ENCODE data around the gene OR10P1. TPM values are rescaled to one million over a fixed set of nuclear protein-coding genes. Genes with fewer than 3 reads are reported as not detected.

The OR10P1 gene
- total RNA-seq, 1 donor from 2014 or later: not detected

DNA sequence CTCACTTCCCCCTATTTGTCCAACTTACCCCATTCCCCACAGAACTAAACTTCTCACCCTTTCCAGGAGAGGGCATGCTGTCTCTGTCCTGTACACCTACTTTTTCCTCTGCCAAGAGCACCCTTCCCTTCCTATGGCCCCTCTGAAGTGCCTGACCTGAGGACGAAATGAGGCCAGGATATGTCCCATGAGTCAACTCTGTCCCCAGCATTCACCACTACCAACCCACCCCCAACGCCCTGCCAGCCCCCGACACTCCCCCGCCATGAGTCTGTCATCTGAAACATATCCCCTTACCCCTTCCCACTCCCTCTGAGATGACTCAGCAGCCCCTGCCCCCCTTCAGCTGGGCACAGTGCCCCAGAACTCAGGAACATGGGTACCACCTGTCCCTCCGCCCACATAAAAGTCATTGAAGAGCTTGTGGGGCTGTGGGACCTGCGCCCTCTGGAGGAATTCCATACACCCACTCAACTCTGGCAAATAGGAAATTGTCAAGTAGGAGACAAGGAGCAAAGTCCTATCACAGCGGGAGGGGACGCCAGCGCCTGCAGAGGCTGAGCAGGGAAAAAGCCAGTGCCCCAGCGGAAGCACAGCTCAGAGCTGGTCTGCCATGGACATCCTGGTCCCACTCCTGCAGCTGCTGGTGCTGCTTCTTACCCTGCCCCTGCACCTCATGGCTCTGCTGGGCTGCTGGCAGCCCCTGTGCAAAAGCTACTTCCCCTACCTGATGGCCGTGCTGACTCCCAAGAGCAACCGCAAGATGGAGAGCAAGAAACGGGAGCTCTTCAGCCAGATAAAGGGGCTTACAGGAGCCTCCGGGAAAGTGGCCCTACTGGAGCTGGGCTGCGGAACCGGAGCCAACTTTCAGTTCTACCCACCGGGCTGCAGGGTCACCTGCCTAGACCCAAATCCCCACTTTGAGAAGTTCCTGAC is 44.7 kb downstream of the OR10P1 start:
- Mint-ChIP-seq H3K36me3 (no peaks in the 10 kb centered on the region), H3K27ac (peak overlapping the region; percentile 67), H3K9me3 (no peaks in the 10 kb centered on the region), H3K4me3 (peak overlapping the region; percentile 82), H3K27me3 (peaks cover 50% of the 10 kb centered on the region), H3K4me1 (ENCODE audit: unreplicated experiment) (peaks cover 9% of the 10 kb centered on the region)
- DNase-seq (ENCODE audit: extremely low spot score, unreplicated experiment): no peak
- TF ChIP-seq, protein P1, sequence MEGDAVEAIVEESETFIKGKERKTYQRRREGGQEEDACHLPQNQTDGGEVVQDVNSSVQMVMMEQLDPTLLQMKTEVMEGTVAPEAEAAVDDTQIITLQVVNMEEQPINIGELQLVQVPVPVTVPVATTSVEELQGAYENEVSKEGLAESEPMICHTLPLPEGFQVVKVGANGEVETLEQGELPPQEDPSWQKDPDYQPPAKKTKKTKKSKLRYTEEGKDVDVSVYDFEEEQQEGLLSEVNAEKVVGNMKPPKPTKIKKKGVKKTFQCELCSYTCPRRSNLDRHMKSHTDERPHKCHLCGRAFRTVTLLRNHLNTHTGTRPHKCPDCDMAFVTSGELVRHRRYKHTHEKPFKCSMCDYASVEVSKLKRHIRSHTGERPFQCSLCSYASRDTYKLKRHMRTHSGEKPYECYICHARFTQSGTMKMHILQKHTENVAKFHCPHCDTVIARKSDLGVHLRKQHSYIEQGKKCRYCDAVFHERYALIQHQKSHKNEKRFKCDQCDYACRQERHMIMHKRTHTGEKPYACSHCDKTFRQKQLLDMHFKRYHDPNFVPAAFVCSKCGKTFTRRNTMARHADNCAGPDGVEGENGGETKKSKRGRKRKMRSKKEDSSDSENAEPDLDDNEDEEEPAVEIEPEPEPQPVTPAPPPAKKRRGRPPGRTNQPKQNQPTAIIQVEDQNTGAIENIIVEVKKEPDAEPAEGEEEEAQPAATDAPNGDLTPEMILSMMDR (conservative IDR thresholded peaks at IDR 0.05): peak; percentile 45

DNA sequence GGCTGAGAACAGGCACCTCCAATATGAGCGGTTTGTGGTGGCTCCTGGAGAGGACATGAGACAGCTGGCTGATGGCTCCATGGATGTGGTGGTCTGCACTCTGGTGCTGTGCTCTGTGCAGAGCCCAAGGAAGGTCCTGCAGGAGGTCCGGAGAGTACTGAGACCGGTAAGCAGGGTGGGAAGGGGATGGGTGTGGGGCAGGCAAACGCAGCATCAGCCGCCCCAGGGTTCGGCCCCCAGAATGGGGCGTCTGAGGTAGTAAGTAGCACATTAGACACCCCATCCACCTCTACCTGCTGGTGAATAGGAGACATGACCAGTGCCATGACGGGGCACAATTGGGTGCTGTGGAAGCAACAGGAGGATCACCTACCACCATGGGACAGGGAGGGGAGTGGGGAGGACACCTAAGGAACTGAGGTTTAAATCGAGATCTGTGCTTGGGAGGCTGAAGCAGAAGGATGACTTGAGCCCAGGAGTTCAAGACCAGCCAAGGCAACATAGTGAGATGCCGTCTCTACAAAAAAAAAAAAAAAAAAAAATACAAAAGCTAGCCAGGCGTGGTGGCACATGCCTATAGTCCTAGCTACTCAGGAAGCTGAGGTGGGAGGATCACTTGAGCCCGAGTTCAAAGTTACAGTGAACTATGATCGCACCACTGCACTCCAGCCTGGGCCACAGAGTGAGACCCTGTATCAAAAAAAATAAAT is 45.5 kb downstream of the OR10P1 start:
- Mint-ChIP-seq H3K27ac (no peak overlapping the region), H3K4me1 (ENCODE audit: unreplicated experiment) (peaks cover 9% of the 10 kb centered on the region), H3K9me3 (no peaks in the 10 kb centered on the region), H3K27me3 (peaks cover 50% of the 10 kb centered on the region), H3K4me3 (peak overlapping the region; percentile 82), H3K36me3 (no peaks in the 10 kb centered on the region)
- DNase-seq (ENCODE audit: extremely low spot score, unreplicated experiment): no peak
- TF ChIP-seq, protein P1 (conservative IDR thresholded peaks at IDR 0.05): no peak

DNA sequence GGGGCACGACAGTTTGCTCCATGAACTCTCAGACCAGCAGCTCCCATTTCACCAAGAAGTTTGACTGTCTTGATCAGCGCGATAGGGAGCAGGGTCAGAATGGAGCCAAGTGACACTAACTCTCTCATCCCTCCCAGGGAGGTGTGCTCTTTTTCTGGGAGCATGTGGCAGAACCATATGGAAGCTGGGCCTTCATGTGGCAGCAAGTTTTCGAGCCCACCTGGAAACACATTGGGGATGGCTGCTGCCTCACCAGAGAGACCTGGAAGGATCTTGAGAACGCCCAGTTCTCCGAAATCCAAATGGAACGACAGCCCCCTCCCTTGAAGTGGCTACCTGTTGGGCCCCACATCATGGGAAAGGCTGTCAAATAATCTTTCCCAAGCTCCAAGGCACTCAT is 47.0 kb downstream of the OR10P1 start:
- H3K27me3 Mint-ChIP-seq: peaks cover 50% of the 10 kb centered on the region
- H3K27ac Mint-ChIP-seq: no peak overlapping the region
- DNase-seq (ENCODE audit: extremely low spot score, unreplicated experiment): no peak
- peaks cover 9% of the 10 kb centered on the region for H3K4me1 Mint-ChIP-seq (ENCODE audit: unreplicated experiment)
- no peak overlapping the region for H3K4me3 Mint-ChIP-seq
- H3K36me3 Mint-ChIP-seq: no peaks in the 10 kb centered on the region
- no peaks in the 10 kb centered on the region for H3K9me3 Mint-ChIP-seq
- TF ChIP-seq, protein P1 (conservative IDR thresholded peaks at IDR 0.05): no peak

DNA sequence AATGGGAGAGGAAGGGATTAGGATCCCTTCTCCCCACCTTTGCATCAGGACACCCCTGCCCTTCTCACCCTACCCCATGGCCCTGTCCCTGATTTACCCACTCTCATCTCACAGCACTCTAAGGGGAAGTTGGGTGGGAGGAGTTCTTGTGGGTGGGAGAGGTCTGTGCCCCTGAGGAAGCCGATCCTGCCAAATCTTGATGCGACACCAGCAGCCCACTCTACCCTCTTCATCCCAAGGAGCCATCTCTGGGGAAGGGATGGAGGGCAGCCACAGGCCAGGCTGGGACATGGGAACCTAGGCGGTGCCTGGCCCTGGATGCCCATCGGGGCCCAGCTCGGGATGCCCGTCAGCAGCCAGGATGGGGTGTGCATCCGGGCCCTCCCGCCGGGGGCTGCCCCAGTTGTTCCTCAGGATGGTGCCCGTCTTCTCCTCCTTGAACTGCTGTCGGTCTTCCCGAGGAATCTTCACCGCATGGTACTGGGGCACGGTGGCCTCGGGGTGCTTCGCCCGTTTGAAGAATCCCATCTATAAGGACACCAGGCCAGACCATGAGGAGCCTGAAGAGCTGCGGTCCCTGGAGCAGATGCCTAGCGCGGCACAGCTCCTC is 48.2 kb downstream of the OR10P1 start:
- Mint-ChIP-seq H3K4me1 (ENCODE audit: unreplicated experiment) (peaks cover 9% of the 10 kb centered on the region), H3K4me3 (no peak overlapping the region), H3K27me3 (peaks cover 45% of the 10 kb centered on the region), H3K27ac (no peak overlapping the region), H3K36me3 (no peaks in the 10 kb centered on the region), H3K9me3 (no peaks in the 10 kb centered on the region)
- TF ChIP-seq, protein P1 (conservative IDR thresholded peaks at IDR 0.05): no peak
- DNase-seq (ENCODE audit: extremely low spot score, unreplicated experiment): no peak

DNA sequence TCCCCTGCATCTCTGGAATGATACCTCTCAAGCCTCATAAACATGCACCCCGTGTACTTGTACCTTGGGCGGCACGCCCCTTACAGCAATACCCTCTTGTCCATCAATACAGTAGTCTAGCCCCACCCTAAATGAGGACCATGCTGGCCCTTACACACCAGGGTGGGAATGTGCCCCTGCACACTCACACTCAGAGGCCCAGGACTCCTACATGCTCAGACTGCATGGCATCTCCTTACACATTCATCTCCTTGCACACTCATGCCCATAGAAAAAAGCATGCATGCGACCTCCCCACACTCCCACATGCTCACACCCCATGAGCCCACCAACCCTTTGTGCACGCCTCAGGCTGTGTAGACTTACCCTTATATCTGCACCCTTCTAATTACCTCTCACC is 49.0 kb downstream of the OR10P1 start:
- Mint-ChIP-seq H3K4me3 (no peak overlapping the region), H3K27me3 (peaks cover 37% of the 10 kb centered on the region), H3K27ac (no peak overlapping the region), H3K36me3 (no peaks in the 10 kb centered on the region), H3K4me1 (ENCODE audit: unreplicated experiment) (peaks cover 9% of the 10 kb centered on the region), H3K9me3 (no peaks in the 10 kb centered on the region)
- TF ChIP-seq, protein P1 (conservative IDR thresholded peaks at IDR 0.05): no peak
- DNase-seq (ENCODE audit: extremely low spot score, unreplicated experiment): no peak

Measured in type B pancreatic cell (in vitro differentiated cells).